HTERT RPE-1 (cell line): Measurements from ENCODE around the gene RPL13A.

ENCODE experiments used
- in situ Hi-C: fragments of 300-500 bp; cut with MboI; formaldehyde crosslinking; loops from 4 replicates; pipeline ENCODE4 v1.14.3; 2020; ENCODE audit warnings: low sequenced_read_pairs

Gene RPL13A

DNA sequence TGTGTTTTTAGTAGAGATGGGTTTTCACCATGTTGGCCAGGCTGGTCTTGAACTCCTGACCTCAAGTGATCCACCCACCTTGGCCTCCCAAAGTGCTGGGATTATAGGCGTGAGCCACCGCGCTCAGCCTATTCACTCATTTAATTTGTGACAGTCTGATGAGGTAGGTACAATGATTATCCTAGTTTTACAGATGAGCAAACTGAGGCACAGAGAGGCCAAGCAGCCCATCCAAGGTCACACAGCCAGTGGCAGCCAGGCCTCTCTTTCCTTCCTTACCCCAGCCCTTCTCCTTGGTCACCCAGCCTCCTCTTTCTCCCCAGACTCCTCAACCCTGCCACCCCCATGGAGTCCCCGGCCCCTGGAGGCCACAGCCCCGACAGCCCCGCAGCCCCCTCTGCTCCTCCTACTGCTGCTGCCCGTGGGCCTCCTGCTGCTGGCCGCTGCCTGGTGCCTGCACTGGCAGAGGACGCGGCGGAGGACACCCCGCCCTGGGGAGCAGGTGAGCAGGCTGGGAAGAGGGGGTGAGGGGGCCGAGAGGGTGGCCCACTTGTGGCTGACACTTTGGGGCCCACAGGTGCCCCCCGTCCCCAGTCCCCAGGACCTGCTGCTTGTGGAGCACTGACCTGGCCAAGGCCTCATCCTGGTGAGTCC is 7.3 kb upstream of the RPL13A start:
- in situ Hi-C loops = no loop called here

DNA sequence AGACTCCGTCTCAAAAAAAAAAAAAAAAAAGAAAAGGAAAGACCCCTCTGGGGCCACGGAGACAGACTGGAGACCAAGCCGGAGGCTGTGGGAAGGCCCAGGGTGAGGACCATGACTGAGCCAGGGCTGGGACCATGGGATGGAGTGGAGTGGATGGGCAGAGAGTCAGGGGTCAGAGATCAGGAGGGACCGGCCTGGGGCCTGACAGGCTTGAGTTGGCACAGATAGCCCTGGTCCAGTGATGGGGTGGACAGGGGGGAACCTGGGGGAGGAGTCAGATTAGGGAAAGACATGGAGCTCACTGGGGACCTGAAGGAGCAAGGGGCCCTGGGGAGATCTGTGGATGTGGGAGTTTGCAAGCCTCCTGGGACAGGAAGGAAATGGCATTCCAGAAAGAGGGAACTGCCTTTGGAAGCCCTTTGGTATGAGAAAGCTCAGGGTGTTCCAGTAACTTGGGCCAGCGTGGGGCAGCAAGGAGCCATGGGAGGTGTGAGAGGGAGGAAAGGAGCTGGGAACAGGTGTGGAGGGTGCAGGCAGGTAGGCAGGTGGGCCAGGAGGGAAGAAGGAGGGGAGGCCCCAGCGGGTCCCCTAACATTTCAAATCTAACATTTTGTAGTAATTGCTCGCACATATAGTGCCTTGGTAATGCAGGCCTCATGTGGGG is 6.3 kb upstream of the RPL13A start:
- in situ Hi-C loops = no loop called here

DNA sequence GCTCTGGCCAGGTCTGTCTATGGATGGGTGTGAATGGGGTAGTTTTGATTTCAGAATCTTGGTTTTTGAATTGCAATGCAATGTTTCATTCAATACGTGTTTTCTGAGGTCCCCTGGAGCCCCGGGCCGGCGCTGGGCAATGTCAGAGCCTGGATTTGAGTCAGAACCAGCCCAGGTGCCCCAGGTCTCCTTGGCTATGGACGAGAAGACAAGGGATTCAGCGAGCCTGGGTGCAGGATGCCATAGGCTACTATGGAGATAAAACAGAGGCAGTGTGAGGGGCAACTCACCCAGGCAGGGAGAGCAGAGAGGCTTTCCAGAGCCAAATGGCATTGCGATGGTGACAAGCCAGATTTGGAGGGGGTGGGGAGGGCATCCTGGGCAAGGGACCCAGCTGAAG is 1.2 kb upstream of the RPL13A start:
- in situ Hi-C loops = no loop called here

DNA sequence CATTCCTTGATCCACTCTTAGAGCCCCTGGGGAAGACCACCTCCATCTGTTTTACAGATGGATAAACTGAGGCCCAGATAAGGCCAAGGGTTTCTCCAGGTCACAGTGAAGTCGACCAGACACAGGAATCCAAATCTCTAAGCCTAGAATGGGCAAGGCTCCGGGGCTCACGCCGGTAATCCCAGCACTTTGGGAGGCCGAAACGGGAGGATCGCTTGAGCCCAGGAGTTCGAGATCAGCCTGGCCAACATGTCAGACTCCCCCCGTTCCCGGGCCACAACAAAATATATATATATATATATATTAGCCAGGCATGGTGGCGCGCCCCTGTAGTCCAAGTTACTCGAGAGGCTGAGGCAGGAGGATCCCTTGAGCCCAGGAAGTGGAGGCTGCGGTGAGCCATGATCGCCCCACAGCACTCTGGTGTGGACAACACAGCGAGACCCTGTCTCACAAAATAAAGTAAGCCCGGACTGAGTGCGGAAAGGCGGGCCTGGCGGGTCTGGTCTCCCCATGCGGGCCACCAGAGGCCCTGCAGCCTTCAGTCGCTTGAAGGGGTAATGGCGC is 615 bp upstream of the RPL13A start:
- in situ Hi-C loops = no loop called here

GRCh38 chr19:49488046-49488862 is 846 bp downstream of the RPL13A start:
- in situ Hi-C loops = no loop called here

DNA sequence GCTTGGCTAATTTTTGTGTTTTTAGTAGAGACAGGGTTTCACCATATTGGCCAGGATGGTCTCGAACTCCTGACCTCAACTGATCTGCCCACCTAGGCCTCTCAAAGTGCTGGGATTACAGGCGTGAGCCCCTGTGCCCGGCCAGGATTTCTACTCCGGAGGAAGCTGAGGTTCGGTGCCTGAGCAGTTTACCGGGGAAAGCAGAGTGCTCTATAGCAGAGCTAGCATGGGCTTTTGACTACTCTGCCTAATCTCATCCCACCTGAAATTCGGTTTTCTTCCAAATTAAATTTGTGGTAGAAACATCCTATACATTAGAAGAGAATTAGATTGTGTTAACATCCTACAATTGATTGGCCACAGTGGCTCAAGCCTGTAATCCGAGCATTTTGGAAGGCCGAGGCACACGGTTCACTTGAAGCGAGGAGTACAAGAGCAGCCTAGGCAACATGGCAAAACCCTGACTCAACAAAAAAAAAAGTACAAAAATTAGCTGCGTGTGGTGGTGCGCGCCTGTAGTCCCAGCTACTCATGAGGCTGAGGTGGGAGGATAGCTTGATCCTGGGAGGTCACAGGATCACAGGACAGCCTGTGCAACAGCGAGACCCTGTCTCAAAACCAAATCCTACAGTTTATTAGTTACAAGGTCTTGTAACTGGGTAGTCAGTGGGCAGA is 1.6 kb downstream of the RPL13A start:
- in situ Hi-C loops = no loop called here

DNA sequence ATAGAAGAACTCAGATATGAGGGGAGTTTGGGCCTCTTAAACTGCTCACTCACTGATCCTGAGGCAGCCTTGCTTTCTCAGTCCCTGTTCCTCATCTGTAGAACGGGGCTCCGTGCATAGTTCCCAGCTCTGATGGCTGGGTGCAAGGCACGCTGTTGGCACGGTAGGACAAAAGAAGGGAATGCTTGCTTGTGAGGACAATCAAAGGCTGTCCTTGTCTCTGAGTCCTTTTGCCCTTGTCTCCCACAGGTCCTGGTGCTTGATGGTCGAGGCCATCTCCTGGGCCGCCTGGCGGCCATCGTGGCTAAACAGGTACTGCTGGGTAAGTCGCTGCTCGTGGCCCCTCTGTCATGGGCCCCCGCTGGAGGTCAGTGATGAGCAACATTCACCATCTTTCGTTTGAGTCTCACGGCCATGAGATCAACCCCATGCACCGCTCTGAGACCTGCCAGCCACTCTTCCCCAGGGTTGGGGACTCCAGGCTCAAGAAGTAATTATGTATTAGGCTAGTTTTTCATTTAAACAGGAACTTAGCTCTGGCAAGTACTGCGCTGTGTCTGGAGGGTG is 2.3 kb downstream of the RPL13A start:
- in situ Hi-C loops = no loop called here

DNA sequence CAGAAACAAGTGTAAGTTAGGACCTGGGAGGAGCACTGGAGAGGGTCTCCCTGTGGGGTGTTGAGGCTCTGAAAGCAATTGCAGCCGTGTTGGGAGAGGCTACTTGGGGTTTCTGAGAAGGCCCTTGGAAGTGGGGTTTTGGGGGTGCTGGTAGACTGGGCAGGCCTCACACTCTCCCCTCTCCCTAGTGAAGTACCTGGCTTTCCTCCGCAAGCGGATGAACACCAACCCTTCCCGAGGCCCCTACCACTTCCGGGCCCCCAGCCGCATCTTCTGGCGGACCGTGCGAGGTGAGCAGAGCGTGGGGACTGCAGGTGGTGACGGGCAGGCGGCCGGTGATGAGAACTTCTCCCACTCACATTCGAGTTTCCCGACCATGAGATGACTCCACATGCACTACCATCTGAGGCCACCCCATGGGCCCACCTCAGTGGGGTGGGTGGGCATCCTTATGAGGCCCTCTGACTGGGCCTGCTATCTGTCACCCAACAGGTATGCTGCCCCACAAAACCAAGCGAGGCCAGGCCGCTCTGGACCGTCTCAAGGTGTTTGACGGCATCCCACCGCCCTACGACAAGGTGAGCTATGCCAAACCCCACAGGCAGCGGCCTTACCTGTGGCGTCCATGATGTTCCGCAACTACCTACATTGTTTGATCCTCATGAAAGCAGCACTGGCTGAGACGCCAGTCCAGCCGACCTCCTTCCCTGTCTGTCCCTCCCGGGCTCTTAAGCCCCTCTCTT is 3.0 kb downstream of the RPL13A start:
- in situ Hi-C loops = no loop called here

DNA sequence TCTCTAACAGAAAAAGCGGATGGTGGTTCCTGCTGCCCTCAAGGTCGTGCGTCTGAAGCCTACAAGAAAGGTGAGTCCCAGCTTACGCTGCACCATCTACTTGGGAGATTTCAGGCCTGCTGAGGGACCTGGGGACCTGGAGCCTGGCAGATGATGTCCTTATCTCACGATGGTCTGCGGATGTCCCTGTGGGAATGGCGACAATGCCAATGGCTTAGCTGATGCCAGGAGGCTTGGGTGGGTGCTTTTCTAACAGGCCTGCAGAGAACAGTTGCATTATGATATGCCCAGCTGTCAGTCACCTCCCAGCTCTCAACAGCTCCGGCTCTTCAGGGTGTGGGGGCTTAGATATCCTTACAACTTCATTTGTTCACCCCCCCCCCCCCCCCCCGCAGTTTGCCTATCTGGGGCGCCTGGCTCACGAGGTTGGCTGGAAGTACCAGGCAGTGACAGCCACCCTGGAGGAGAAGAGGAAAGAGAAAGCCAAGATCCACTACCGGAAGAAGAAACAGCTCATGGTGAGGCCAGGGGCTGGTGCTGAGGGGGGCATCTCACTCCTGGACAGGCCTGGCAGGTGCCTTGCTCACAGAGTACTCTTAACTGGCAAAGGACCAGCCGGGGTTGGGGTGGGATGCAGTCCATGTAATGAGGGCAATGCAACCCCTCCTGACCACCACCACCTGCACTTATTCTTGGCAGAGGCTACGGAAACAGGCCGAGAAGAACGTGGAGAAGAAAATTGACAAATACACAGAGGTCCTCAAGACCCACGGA is 3.8 kb downstream of the RPL13A start:
- in situ Hi-C loops = no loop called here

GRCh38 chr19:49491804-49492572 is 4.6 kb downstream of the RPL13A start:
- in situ Hi-C loops = no loop called here

GRCh38 chr19:49492573-49493405 is 5.4 kb downstream of the RPL13A start:
- in situ Hi-C loops = no loop called here

GRCh38 chr19:49496574-49497008 is 9.2 kb downstream of the RPL13A start:
- in situ Hi-C loops = no loop called here

- in situ Hi-C loops = no loop called here
Observed at GRCh38 chr19:49497047-49497788, 9.8 kb downstream of the RPL13A start.

DNA sequence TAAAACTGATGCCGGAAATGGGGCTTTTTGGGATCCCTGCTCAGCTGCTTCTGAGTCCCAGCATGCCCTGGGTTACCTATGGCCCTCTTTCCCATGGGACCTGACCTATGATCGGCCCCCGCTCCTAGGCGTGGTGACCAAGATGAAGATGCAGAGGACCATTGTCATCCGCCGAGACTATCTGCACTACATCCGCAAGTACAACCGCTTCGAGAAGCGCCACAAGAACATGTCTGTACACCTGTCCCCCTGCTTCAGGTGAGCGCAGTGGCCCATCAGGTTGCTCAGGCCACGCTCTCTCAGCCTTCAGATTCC is 10.3 kb downstream of the RPL13A start:
- in situ Hi-C loops = no loop called here

DNA sequence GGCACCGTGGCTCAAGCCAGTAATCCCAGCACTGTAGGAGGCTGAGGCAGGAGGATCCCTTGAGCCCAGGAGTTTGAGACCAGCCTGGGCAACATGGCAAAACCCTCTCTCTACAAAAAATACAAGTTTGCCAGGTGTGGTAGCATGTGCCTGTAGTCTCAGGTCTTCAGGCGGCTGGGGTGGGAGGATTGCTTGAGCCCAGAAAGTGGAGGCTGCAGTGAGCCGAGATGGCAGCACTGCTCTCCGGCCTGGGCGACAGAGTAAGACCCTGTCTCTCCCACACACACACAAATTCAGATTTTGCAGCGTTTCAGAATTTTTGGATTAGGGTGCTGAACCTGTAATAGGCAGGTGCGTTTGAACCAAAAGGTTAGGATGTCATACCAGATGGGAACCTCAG is 11.1 kb downstream of the RPL13A start:
- in situ Hi-C loops = no loop called here

DNA sequence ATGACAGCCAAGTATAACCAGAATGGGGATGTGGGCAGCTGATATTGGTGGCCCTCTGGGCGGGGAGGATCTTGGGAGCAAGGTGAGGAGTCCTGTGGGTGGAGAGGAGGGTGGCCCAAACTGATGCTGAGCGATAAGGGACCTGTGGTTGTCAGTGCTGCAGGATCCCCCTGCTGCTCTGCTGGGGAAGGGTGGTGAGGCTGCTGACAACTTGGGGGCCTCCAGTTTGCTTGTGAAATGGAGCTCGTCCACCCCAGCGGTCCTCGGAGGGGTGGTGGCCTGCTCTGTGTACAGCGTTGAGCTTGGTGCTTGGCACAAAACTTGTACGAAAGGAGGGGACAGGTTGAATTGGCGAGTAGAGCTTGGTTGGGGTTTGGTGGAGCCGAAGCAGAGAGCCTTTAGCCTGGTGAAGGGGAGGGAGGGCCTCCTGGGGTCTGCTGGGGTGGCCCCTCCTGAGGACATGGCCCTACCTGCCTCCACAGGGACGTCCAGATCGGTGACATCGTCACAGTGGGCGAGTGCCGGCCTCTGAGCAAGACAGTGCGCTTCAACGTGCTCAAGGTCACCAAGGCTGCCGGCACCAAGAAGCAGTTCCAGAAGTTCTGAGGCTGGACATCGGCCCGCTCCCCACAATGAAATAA is 11.7 kb downstream of the RPL13A start:
- in situ Hi-C loops = no loop called here
